ENCODE measurements around the gene PTPRK.

DNA sequence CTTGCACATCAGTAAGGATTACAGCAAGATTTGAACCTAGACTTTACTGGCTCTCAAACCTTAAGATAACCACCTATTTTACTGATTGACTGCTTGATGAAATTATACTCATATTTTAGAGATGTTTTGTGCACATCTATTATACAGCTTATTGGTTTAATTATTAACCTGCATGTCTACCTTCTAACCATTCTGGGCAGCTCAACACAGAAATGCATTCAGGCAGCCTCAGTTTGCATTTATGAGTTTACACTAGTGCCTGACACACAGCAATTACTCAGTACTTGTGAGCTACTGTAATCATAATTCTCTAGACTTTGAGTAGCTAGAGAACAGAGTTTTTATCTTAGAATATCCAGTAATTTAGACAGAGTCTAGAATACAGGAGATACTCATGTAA, 345.7 kb downstream of the PTPRK start:
- TF ChIP-seq CTCF (conservative IDR thresholded peaks at IDR 0.05; ENCODE audit: low read depth, low read length): no peak
- no peak for TF ChIP-seq EZH2 (IDR thresholded peaks at IDR 0.05; ENCODE audit: low read length, unreplicated experiment)
- no peak for TF ChIP-seq EZH2phosphoT487 (IDR thresholded peaks at IDR 0.05; ENCODE audit: borderline replicate concordance, low read length)

Data from PC-3 (cell line).